ENCODE measurements around the gene CA5A. TPM values are rescaled to one million over a fixed set of nuclear protein-coding genes. Genes with fewer than 3 reads are reported as not detected.
A peak's percentile ranks its signal among the peaks of the same experiment; 100 is the strongest.
"Not testable (repeated sequence)": the region's sequence is repeated elsewhere in the genome, so short reads cannot be mapped to it uniquely, and the experiment has no call there.

CA5A gene
- polyA plus RNA-seq, 2 of the 4 experiments (the other 2 are of a cell fraction) = not detected

GRCh38 chr16:87889762-87890161 lies 46.6 kb downstream of the CA5A start:
- CTCF ChIA-PET = interaction anchor here (0.9 to 2.5 kb wide), 3 partner anchors 13 to 111 kb away, joined by 3 to 7 read pairs (median 4); no protein-coding TSS in a partner anchor
- ATAC-seq, H3K27ac ChIP-seq, H3K4me3 ChIP-seq, H3K9me3 ChIP-seq, H3K4me2 ChIP-seq, POLR2A ChIA-PET, FAIRE-seq, H3K4me1 ChIP-seq: not testable (repeated sequence)
- 85% methylated on average over 10 of the region's 10 CpGs for WGBS (ENCODE audit: missing lambda C conversion rate)
- DNase-seq (ENCODE audit: low read depth in 1 of 2, low spot score in 1 of 2) = peak in 1 of 2 experiments; percentile 35

- H3K4me3 ChIP-seq; FAIRE-seq; DNase-seq (ENCODE audit: low read depth in 1 of 2, low spot score in 1 of 2); H3K4me2 ChIP-seq; POLR2A ChIA-PET; H3K4me1 ChIP-seq; H3K9me3 ChIP-seq; H3K27ac ChIP-seq; ATAC-seq: not testable (repeated sequence)
- WGBS (ENCODE audit: missing lambda C conversion rate) = 79% methylated on average over 7 of the region's 7 CpGs
- CTCF ChIA-PET = interaction anchor here (0.6 to 2.5 kb wide), 5 partner anchors 12 to 297 kb away, joined by 4 to 7 read pairs (median 6); no protein-coding TSS in a partner anchor
Measured at GRCh38 chr16:87888346-87888745, 48.0 kb downstream of the CA5A start.

- not testable (repeated sequence) for FAIRE-seq, H3K4me2 ChIP-seq
Measured at GRCh38 chr16:87887931-87888330, 48.4 kb downstream of the CA5A start.

GRCh38 chr16:87885371-87885967 lies 50.9 kb downstream of the CA5A start:
- FAIRE-seq; H3K4me2 ChIP-seq; DNase-seq (ENCODE audit: low read depth in 1 of 2, low spot score in 1 of 2); POLR2A ChIA-PET; H3K27ac ChIP-seq; H3K9me3 ChIP-seq; H3K4me3 ChIP-seq; H3K4me1 ChIP-seq: not testable (repeated sequence)
- CTCF ChIA-PET = interaction anchor here (1.7 kb wide), 1 partner anchor 182 kb away, joined by 3 read pairs; no protein-coding TSS in a partner anchor
- ATAC-seq = peak; percentile 51 to 55
- WGBS (ENCODE audit: missing lambda C conversion rate) = 50% methylated on average over 8 of the region's 8 CpGs

More at GRCh38 chr16:87887931-87888330, 48.4 kb downstream of the CA5A start:
- POLR2A ChIA-PET; H3K9me3 ChIP-seq; ATAC-seq; H3K4me1 ChIP-seq; DNase-seq (ENCODE audit: low read depth in 1 of 2, low spot score in 1 of 2); H3K4me3 ChIP-seq; H3K27ac ChIP-seq: not testable (repeated sequence)
- CTCF ChIA-PET = interaction anchor here (1.3 to 2.1 kb wide), 3 partner anchors 13 to 108 kb away, joined by 5 to 7 read pairs (median 6); no protein-coding TSS in a partner anchor
- 68% methylated on average over 8 of the region's 8 CpGs for WGBS (ENCODE audit: missing lambda C conversion rate)

- no peak overlapping the region for H3K4me3 ChIP-seq
- WGBS (ENCODE audit: missing lambda C conversion rate) = 82% methylated on average over 27 of the region's 29 CpGs
- TF ChIP-seq BCL3 (IDR thresholded peaks at IDR 0.05) = no peak
- no peak for TF ChIP-seq REST (IDR thresholded peaks at IDR 0.05)
- TF ChIP-seq MAFK (IDR thresholded peaks at IDR 0.05; ENCODE audit: partially characterized antibody) = no peak
- TF ChIP-seq KDM5A (IDR thresholded peaks at IDR 0.05) = no peak
- no peak for TF ChIP-seq HOXB13 (CRISPR knock-in tag; IDR thresholded peaks at IDR 0.05; ENCODE audit: low read depth)
- TF ChIP-seq NFE2L2 (conservative IDR thresholded peaks at IDR 0.05; ENCODE audit: low read length) = no peak
- TF ChIP-seq NR3C1 (IDR thresholded peaks at IDR 0.05) = no peak
- TF ChIP-seq ZFP36 (IDR thresholded peaks at IDR 0.05; ENCODE audit: borderline replicate concordance, partially characterized antibody) = no peak
- TF ChIP-seq HMGXB4 (CRISPR knock-in tag; IDR thresholded peaks at IDR 0.05; ENCODE audit: borderline replicate concordance) = no peak
- TF ChIP-seq HEYL (CRISPR knock-in tag; IDR thresholded peaks at IDR 0.05) = no peak
- TF ChIP-seq CBX8 (IDR thresholded peaks at IDR 0.05) = no peak
- no peak for TF ChIP-seq RCOR1 (IDR thresholded peaks at IDR 0.05; ENCODE audit: low read depth, low read length)
- no peak for TF ChIP-seq RNF2 (IDR thresholded peaks at IDR 0.05; ENCODE audit: borderline replicate concordance, low read depth)
- TF ChIP-seq JUNB (IDR thresholded peaks at IDR 0.05) = no peak
- no peak for TF ChIP-seq NPAS2 (CRISPR knock-in tag; IDR thresholded peaks at IDR 0.05; ENCODE audit: borderline replicate concordance)
- TF ChIP-seq TP53 (CRISPR knock-in tag; IDR thresholded peaks at IDR 0.05) = no peak
- TF ChIP-seq SREBF2 (IDR thresholded peaks at IDR 0.05) = no peak
- no peak for TF ChIP-seq MYC (IDR thresholded peaks at IDR 0.05; ENCODE audit: borderline replicate concordance, low read length)
- no peak for TF ChIP-seq HDAC2 (IDR thresholded peaks at IDR 0.05)
- H3K4me2 ChIP-seq = no peak overlapping the region
- FAIRE-seq (no peak), ATAC-seq (no peak), DNase-seq (ENCODE audit: low read depth in 1 of 2, low spot score in 1 of 2) (no peak)
- H3K27ac ChIP-seq = no peak overlapping the region
- POLR2A ChIA-PET = no interaction called here
- CTCF ChIA-PET = interaction anchor here (1.1 to 1.3 kb wide), 3 partner anchors 11 to 246 kb away, joined by 3 to 6 read pairs (median 5); no protein-coding TSS in a partner anchor
- 0 out of 3 replicates have a peak, but pooled peaks cover 3% of the 10 kb centered on the region for H3K9me3 ChIP-seq
- H3K4me1 ChIP-seq = no peaks in the 10 kb centered on the region
Measured at GRCh38 chr16:87882436-87883019, 53.8 kb downstream of the CA5A start.

Data from A549 (cell line).